Right cardiac atrium (tissue), 5 donors: ENCODE results near the gene EBF3. TPM values are rescaled to one million over a fixed set of nuclear protein-coding genes. Genes with fewer than 3 reads are reported as not detected.

ENCODE experiments used
- ATAC-seq, 2 donors: fragments of 200-7000 bp; cut with Tn5 transposase; one replicate each; pipeline versions ENCODE4 v1.8.0 to v1.9.1; 2020; ENCODE audit warnings: moderate library complexity in 2 of 2, mild to moderate bottlenecking in 1 of 2
- DNase-seq, 3 donors: peaks; one replicate each; pipeline ENCODE4 v3.0.0-alpha.2; 2020
- H3K27ac ChIP-seq: one replicate; pipeline ENCODE4 v1.5.1; 2013; ENCODE audit warnings: mild to moderate bottlenecking, low read length, control low read depth, moderate library complexity
- H3K27me3 ChIP-seq: one replicate; pipeline ENCODE4 v1.6.1; 2013; ENCODE audit not compliant: control insufficient read depth, insufficient read depth
- H3K4me1 ChIP-seq: one replicate; pipeline ENCODE4 v1.6.1; 2013; ENCODE audit warnings: low read length; ENCODE audit not compliant: control insufficient read depth, insufficient read depth
- H3K4me3 ChIP-seq: one replicate; pipeline ENCODE4 v1.5.1; 2013; ENCODE audit warnings: low read length, control low read depth
- H3K9me3 ChIP-seq: one replicate; pipeline ENCODE4 v1.6.1; 2013; ENCODE audit warnings: low read length; ENCODE audit not compliant: control insufficient read depth
- WGBS: extraction: QIAGEN DNeasy Blood & Tissue Kit; methylation state at CpG from one replicate; pipeline ENCODE4 v1.1.7; 2013; 5-methylcytosine and 5-hydroxymethylcytosine counted together
- intact Hi-C, 4 donors: fragments of 100-400 bp; cut with DNase I; formaldehyde crosslinking; loops; one replicate each; pipeline versions ENCODE4 v1.11.0 to v1.14.0; 2022 to 2023
- microRNA-seq, 2 donors: library from miRNA; unstranded; fragments of <30 nt; microRNA quantifications; one replicate each; pipeline ENCODE4 v1.2.0, GENCODE V29; 2020 to 2021
- polyA plus RNA-seq: library from polyadenylated mRNA; stranded (reverse); fragments of 200-250 nt; gene quantifications from one replicate; pipeline ENCODE4 v1.2.3, GENCODE V29; 2013
- total RNA-seq, 4 donors: library from RNA; stranded (reverse); fragmentation: NEBNext Ultra II Directional; extraction: Animal tissue kit (Norgen Biotek cat#: 25700); gene quantifications; one replicate each; pipeline ENCODE4 v1.2.1, GENCODE V29; 2021
- donor health status: healthy with polysubstance abuse.
- donor health status: DM: no; HTN: yes; CAD: no.
- donor health status: DM: no; HTN: no; CAD: no.
- donor health status: DM: no; HTN: yes; CAD: no; lungs with severe emphysema.
- donor health status: DM: yes; HTN: yes; CAD: no.

EBF3 gene
- total and polyA plus RNA-seq, 5 donors: 4.4 to 9.7 (median 8.5) TPM

DNA sequence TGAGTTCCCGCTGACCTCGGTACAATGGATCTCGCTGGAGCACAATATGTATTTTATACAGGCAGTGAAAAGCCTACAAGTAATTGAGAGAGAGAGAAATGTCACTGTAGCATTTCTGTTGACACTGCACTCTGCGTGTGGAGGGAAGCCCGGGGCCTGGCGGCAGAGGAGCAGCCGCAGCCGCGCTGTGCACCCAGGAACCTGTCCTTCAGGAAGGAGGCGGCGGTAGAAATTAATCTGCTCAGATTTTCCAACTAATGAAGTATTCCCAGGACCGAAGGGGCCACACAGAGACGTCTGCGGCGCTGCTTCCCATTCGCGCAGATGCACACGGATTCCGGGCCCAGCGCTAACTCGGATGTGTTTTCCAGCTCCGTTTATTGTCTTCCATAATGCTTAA is 170.1 kb downstream of the EBF3 start:
- no peaks in the 10 kb centered on the region for H3K27me3 ChIP-seq
- DNase-seq: no peak
- no peaks in the 10 kb centered on the region for H3K9me3 ChIP-seq
- 96% methylated on average over 22 of the region's 22 CpGs for WGBS
- ATAC-seq: no peak
- intact Hi-C loops: no loop called here
- H3K4me1 ChIP-seq: no peaks in the 10 kb centered on the region
- no peak overlapping the region for H3K4me3 ChIP-seq
- H3K27ac ChIP-seq: no peak overlapping the region

DNA sequence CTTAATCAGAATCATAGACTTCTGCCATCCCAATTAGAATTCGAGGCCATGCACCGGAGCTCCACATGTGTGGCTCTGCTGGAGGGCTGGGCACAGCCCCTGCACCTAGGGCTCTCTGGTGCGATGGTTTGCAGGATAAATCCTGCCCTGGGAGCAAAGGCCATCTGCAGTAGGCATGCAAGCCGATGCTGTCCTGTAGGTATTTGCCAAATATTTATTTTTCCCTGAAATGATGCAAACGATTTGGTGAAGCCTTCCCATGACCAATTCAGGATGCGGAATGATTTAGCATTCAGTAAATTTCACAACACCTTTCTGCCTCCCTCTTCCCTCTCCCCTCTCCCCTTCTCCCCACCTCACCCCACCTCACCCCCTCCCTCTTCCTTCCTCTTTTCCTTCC is 170.6 kb downstream of the EBF3 start:
- Histone ChIP-seq H3K4me3 (no peak overlapping the region), H3K9me3 (no peaks in the 10 kb centered on the region), H3K27ac (no peak overlapping the region), H3K4me1 (no peaks in the 10 kb centered on the region), H3K27me3 (no peaks in the 10 kb centered on the region)
- DNase-seq: no peak
- 93% methylated on average over 6 of the region's 6 CpGs for WGBS
- intact Hi-C loops: no loop called here
- ATAC-seq: no peak

GRCh38 chr10:129792864-129793263 is 171.2 kb downstream of the EBF3 start:
- H3K4me1 ChIP-seq: no peaks in the 10 kb centered on the region
- intact Hi-C loops: no loop called here
- DNase-seq (no peak), ATAC-seq (no peak)
- H3K27me3 ChIP-seq: no peaks in the 10 kb centered on the region
- 93% methylated on average over 10 of the region's 10 CpGs for WGBS
- H3K4me3 ChIP-seq: no peak overlapping the region
- H3K27ac ChIP-seq: no peak overlapping the region
- no peaks in the 10 kb centered on the region for H3K9me3 ChIP-seq

- ATAC-seq: no peak
- intact Hi-C loops: no loop called here
- Histone ChIP-seq H3K9me3 (no peaks in the 10 kb centered on the region), H3K4me3 (no peak overlapping the region), H3K27me3 (no peaks in the 10 kb centered on the region), H3K27ac (no peak overlapping the region), H3K4me1 (no peaks in the 10 kb centered on the region)
- WGBS: 88% methylated on average over 7 of the region's 7 CpGs
- no peak for DNase-seq
Measured at GRCh38 chr10:129792141-129792540, 171.9 kb downstream of the EBF3 start.

DNA sequence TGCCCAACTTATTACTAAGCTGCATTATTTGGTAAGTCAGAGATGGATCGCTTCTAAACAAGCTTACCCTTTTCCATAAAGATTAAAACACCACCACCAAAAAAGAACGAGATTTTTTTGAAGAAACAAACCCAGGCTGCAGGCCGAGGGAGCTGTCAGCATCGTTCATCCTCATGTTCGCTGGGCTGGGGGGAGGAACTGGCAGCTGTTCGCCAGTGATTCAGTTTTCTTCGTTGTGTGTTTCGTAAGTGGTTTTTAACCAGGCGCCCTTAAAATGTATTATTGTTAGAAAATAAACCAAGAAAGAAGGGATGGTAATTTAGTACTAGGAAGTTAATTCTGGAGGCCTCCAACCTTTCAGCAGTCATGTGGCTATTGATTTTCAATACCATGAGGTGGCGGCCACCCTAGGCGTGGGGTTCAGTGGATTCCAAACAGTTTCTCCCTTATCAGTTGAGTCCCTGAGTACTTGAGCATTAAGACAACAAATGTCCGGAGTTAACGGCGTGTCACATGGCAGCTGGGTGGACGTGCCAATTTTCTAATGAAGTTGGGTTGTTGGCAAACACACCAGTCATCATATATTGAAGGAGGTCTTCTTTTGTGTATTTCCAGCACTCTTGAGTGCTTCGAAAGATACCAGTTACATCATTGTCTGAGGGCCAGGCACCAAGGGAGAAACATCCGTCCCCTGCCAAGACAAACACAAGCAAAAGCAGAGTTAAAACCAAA is 173.2 kb downstream of the EBF3 start:
- ATAC-seq: no peak
- no peaks in the 10 kb centered on the region for H3K9me3 ChIP-seq
- intact Hi-C loops: no loop called here
- no peaks in the 10 kb centered on the region for H3K4me1 ChIP-seq
- H3K4me3 ChIP-seq: no peak overlapping the region
- H3K27ac ChIP-seq: no peak overlapping the region
- no peak for DNase-seq
- WGBS: 65% methylated on average over 17 of the region's 17 CpGs
- no peaks in the 10 kb centered on the region for H3K27me3 ChIP-seq

- ATAC-seq: no peak
- H3K4me3 ChIP-seq: no peak overlapping the region
- H3K27ac ChIP-seq: no peak overlapping the region
- intact Hi-C loops: no loop called here
- 84% methylated on average over 10 of the region's 10 CpGs for WGBS
- H3K4me1 ChIP-seq: no peaks in the 10 kb centered on the region
- no peak for DNase-seq
- no peaks in the 10 kb centered on the region for H3K9me3 ChIP-seq
- H3K27me3 ChIP-seq: no peaks in the 10 kb centered on the region
Measured at GRCh38 chr10:129788215-129788614, 175.9 kb downstream of the EBF3 start.

- Histone ChIP-seq H3K9me3 (no peaks in the 10 kb centered on the region), H3K27me3 (no peaks in the 10 kb centered on the region), H3K4me1 (no peaks in the 10 kb centered on the region), H3K4me3 (no peak overlapping the region), H3K27ac (no peak overlapping the region)
- 85% methylated on average over 5 of the region's 5 CpGs for WGBS
- ATAC-seq: no peak
- intact Hi-C loops: no loop called here
- no peak for DNase-seq
Measured at GRCh38 chr10:129787557-129787956, 176.5 kb downstream of the EBF3 start.

- H3K27me3 ChIP-seq: no peaks in the 10 kb centered on the region
- WGBS: 77% methylated on average over 10 of the region's 10 CpGs
- DNase-seq (no peak), ATAC-seq (no peak)
- H3K4me1 ChIP-seq: no peaks in the 10 kb centered on the region
- intact Hi-C loops: no loop called here
- H3K4me3 ChIP-seq: no peak overlapping the region
- H3K27ac ChIP-seq: no peak overlapping the region
- H3K9me3 ChIP-seq: no peaks in the 10 kb centered on the region
Measured at GRCh38 chr10:129786216-129786615, 177.9 kb downstream of the EBF3 start.

- no peaks in the 10 kb centered on the region for H3K9me3 ChIP-seq
- H3K4me3 ChIP-seq: no peak overlapping the region
- H3K27ac ChIP-seq: no peak overlapping the region
- ATAC-seq: no peak
- WGBS: 88% methylated on average over 16 of the region's 16 CpGs
- no peaks in the 10 kb centered on the region for H3K4me1 ChIP-seq
- no peak for DNase-seq
- H3K27me3 ChIP-seq: no peaks in the 10 kb centered on the region
- intact Hi-C loops: no loop called here
Measured at GRCh38 chr10:129785536-129785981, 178.5 kb downstream of the EBF3 start.

Small RNA genes lying within 50 kb of the gene (microRNA-seq; reads per million reads assigned to microRNA genes)
- 0 reads per million in 2 donors for gene MIR4297

Other genes with a start within 250 kb of the EBF3 start
- gene C10orf143, start 146.6 kb upstream of the EBF3 start, total RNA-seq: 1 to 10 TPM; 1.7 to 2.8 (median 2.4) TPM
- gene C10orf143, start 146.6 kb upstream of the EBF3 start, polyA plus RNA-seq: 4.0 TPM
- gene GLRX3, start 172.1 kb upstream of the EBF3 start, total RNA-seq: 10 to 100 TPM; 52.8 to 60.0 (median 57.0) TPM
- gene GLRX3, start 172.1 kb upstream of the EBF3 start, polyA plus RNA-seq: 62.5 TPM